Gastrocnemius medialis (tissue), 4 donors: ENCODE data around the gene SPATA13. TPM values are rescaled to one million over a fixed set of nuclear protein-coding genes. Genes with fewer than 3 reads are reported as not detected.
"Not testable (repeated sequence)": the region's sequence is repeated elsewhere in the genome, so short reads cannot be mapped to it uniquely, and the experiment has no call there.

Experiments
- ATAC-seq, 2 donors: fragments of 150-250 bp; one replicate each; pipeline ENCODE4 v1.9.1; 2016
- DNase-seq, 2 donors: peaks; one replicate each; pipeline ENCODE4 v3.0.0-alpha.2; 2019
- H3K27ac ChIP-seq, 4 donors: fragments of 200-600 bp; sonication (generic); 1 replicate in 1 of 4; 2 replicates in 3 of 4; pipeline ENCODE4 v1.5.1; 2016 to 2018; ENCODE audit warnings: mild to moderate bottlenecking in 2 of 4, moderate library complexity in 1 of 4
- H3K27me3 ChIP-seq, 3 donors: fragments of 200-600 bp; sonication (generic) in 2 of 3; 1 replicate in 1 of 3; 2 replicates in 2 of 3; pipeline versions ENCODE4 v1.5.1 to v1.6.0; 2016 to 2019; ENCODE audit warnings: mild to moderate bottlenecking in 1 of 3, moderate library complexity in 1 of 3
- H3K36me3 ChIP-seq, 2 donors: fragments of 200-600 bp; sonication (generic) in 1 of 2; one replicate each; pipeline ENCODE4 v1.5.1; 2017 to 2018
- H3K4me1 ChIP-seq, 2 donors: fragments of 200-600 bp; sonication (generic) in 1 of 2; one replicate each; pipeline ENCODE4 v1.5.1; 2016 to 2017; ENCODE audit warnings: mild to moderate bottlenecking in 2 of 2
- H3K4me3 ChIP-seq, 4 donors: fragments of 200-600 bp; sonication (generic) in 3 of 4; 1 replicate in 1 of 4; 2 replicates in 3 of 4; pipeline ENCODE4 v1.5.1; 2016 to 2019; ENCODE audit warnings: mild to moderate bottlenecking in 2 of 4
- H3K9me3 ChIP-seq, 3 donors: fragments of 200-600 bp; sonication (generic) in 2 of 3; 1 replicate in 1 of 3; 2 replicates in 2 of 3; pipeline ENCODE4 v1.5.1; 2016 to 2019
- CTCF ChIP-seq, 5 experiments: fragments of 450-650 bp in 3 of 5; fragments of 200-600 bp in 2 of 5; sonication (generic) in 2 of 5; IDR thresholded peaks in 4 of 5; conservative IDR thresholded peaks in 1 of 5; 1 replicate in 4 of 5; 2 replicates in 1 of 5; pipeline ENCODE4 v1.5.1; 2016 to 2019; ENCODE audit warnings: antibody characterized with exemption in 5 of 5, mild to moderate bottlenecking in 3 of 5, moderate library complexity in 3 of 5
- POLR2A ChIP-seq, 2 donors: fragments of 450-650 bp; IDR thresholded peaks; one replicate each; pipeline ENCODE4 v1.6.1; 2017; ENCODE audit warnings: antibody characterized with exemption in 2 of 2, mild to moderate bottlenecking in 2 of 2, moderate library complexity in 2 of 2
- in situ Hi-C, 4 donors: fragments of 200-750 bp; cut with MboI; loops; one replicate each; pipeline versions ENCODE4 v1.15.0 to v1.8.0; 2017; ENCODE audit warnings: low sequenced_read_pairs in 4 of 4
- intact Hi-C: fragments of 100-400 bp; cut with DNase I; formaldehyde crosslinking; loops from one replicate; pipeline ENCODE4 v1.15.1; 2023; ENCODE audit warnings: low total_unique reads
- total RNA-seq, 4 donors: library from RNA; depleted of rRNA; stranded (reverse); fragments of >200 nt; gene quantifications; one replicate each; pipeline versions ENCODE4 v1.1.0 to v1.2.3, GENCODE V29; 2016

Gene SPATA13
- total RNA-seq, 4 donors from 2014 or later: 3.2 to 17.0 (median 5.8) TPM

GRCh38 chr13:24118576-24118975 is 41.9 kb upstream of the SPATA13 start:
- Histone ChIP-seq H3K4me3 (no peak overlapping the region), H3K9me3 (no peaks in the 10 kb centered on the region), H3K36me3 (no peaks in the 10 kb centered on the region), H3K4me1 (no peaks in the 10 kb centered on the region), H3K27me3 (no peaks in the 10 kb centered on the region), H3K27ac (no peak overlapping the region)
- TF ChIP-seq CTCF (IDR thresholded peaks at IDR 0.05 in 4 of 5, conservative IDR thresholded peaks at IDR 0.05 in 1 of 5): no peak
- TF ChIP-seq POLR2A (IDR thresholded peaks at IDR 0.05): no peak
- ATAC-seq: no peak
- intact Hi-C loops (no loop called here), in situ Hi-C loops (no loop called here)
- DNase-seq: no peak

GRCh38 chr13:24119626-24120508 is 40.7 kb upstream of the SPATA13 start:
- DNase-seq: no peak
- H3K4me3 ChIP-seq: no peak overlapping the region
- no peak for ATAC-seq
- H3K27me3 ChIP-seq: no peaks in the 10 kb centered on the region
- TF ChIP-seq POLR2A (IDR thresholded peaks at IDR 0.05): no peak
- no peak for TF ChIP-seq CTCF (IDR thresholded peaks at IDR 0.05 in 4 of 5, conservative IDR thresholded peaks at IDR 0.05 in 1 of 5)
- H3K27ac ChIP-seq: no peak overlapping the region
- no peaks in the 10 kb centered on the region for H3K36me3 ChIP-seq
- intact Hi-C loops: no loop called here
- H3K9me3 ChIP-seq: no peaks in the 10 kb centered on the region
- in situ Hi-C loops: no loop called here
- H3K4me1 ChIP-seq: no peaks in the 10 kb centered on the region

DNA sequence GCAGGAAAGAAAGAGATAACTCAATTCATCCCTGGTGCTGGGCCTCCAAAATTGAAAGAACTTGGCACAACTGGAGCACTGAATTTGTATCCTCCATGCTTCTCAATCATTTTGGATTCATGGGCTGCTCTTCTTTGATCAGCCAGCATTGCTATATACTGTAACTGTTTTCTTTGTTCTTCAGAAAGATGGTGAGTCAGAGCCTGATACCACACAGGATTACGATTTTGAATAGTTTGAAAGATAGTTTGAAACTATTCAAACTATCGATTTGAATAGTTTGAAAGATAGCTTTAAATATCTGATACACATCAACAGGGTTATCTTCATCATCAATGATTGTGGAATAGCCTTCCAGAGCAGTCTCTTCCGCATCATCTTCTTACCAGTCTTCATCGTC is 38.5 kb upstream of the SPATA13 start:
- H3K9me3 ChIP-seq, intact Hi-C loops, ATAC-seq, H3K36me3 ChIP-seq, in situ Hi-C loops, H3K4me3 ChIP-seq, H3K27ac ChIP-seq, DNase-seq, H3K27me3 ChIP-seq, H3K4me1 ChIP-seq: not testable (repeated sequence)

DNA sequence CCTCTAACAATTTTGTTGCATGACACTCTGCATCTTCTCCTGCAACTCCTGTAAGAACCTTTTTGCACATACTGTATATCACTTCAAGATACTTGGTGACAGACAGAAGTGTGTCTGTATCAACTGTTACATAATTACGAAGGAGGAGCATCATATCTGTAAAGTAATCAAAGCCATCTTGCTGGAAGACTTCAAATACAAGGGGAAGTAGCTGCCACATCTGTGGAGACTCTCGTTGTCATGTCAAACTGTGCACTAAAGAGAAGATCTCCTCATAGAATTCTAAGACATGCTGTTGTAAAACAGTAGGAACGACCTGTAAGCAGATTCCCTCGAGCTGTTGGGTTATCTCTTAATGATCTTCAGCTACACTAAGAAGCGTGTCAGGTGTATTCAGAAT is 38.0 kb upstream of the SPATA13 start:
- in situ Hi-C loops (no loop called here), intact Hi-C loops (no loop called here)
- no peaks in the 10 kb centered on the region for H3K4me1 ChIP-seq
- H3K36me3 ChIP-seq: no peaks in the 10 kb centered on the region
- DNase-seq (no peak), ATAC-seq (no peak)
- no peak overlapping the region for H3K4me3 ChIP-seq
- H3K9me3 ChIP-seq: no peaks in the 10 kb centered on the region
- H3K27ac ChIP-seq: no peak overlapping the region
- no peak for TF ChIP-seq CTCF (IDR thresholded peaks at IDR 0.05 in 4 of 5, conservative IDR thresholded peaks at IDR 0.05 in 1 of 5)
- TF ChIP-seq POLR2A (IDR thresholded peaks at IDR 0.05): no peak
- H3K27me3 ChIP-seq: no peaks in the 10 kb centered on the region

DNA sequence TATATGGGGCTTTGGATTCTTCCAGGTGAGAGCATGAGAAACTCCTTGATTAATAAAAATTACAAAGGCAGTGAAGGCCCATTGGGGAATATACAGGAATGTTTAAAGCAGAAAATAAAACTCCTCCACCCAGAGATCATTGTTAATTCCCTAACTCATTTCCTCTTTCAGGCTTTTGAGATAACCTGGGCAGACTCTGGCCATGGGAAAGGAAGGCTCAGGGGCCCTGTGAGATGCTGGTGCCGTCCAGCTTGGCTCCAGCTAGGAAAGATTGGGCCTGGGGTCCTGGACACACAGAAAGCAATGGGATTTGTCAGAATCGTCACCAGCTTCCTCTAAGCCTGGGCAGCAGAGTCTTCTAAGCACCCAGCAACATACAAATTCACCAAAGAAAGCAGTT is 36.8 kb upstream of the SPATA13 start:
- in situ Hi-C loops (no loop called here), intact Hi-C loops (no loop called here)
- Histone ChIP-seq H3K27me3 (no peaks in the 10 kb centered on the region), H3K27ac (no peak overlapping the region), H3K4me3 (no peak overlapping the region), H3K4me1 (no peaks in the 10 kb centered on the region), H3K9me3 (no peaks in the 10 kb centered on the region), H3K36me3 (no peaks in the 10 kb centered on the region)
- no peak for ATAC-seq
- TF ChIP-seq POLR2A (IDR thresholded peaks at IDR 0.05): no peak
- TF ChIP-seq CTCF (IDR thresholded peaks at IDR 0.05 in 4 of 5, conservative IDR thresholded peaks at IDR 0.05 in 1 of 5): no peak
- DNase-seq: no peak
